ENCODE data around the gene SPZ1.
"Not testable (repeated sequence)": the region's sequence is repeated elsewhere in the genome, so short reads cannot be mapped to it uniquely, and the experiment has no call there.

Gene SPZ1

DNA sequence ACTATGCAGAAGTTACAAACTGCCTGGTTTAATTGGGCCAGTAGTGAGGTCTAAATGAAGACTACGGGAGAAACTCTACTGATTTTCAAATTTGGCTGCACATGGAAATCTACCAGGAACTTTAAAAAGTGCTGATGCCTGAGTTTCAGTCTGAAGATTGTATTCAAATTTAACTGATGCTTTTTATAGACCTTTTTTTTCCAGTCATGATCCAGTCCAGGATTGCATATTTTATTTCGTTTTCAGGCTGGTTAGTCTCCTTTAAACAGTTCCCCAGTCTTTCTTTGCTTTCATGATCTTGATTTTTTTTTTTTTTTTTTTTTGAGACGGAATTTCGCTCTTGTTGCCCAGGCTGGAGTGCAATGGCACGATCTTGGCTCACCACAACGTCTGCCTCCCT, 23.7 kb upstream of the SPZ1 start:
- no peak overlapping the region for H3K4me3 ChIP-seq (ENCODE audit: low read depth, low read length)
- TF ChIP-seq, protein P1, sequence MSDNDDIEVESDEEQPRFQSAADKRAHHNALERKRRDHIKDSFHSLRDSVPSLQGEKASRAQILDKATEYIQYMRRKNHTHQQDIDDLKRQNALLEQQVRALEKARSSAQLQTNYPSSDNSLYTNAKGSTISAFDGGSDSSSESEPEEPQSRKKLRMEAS (IDR thresholded peaks at IDR 0.05; ENCODE audit: low read depth, low read length): no peak
- TF ChIP-seq, protein P2, sequence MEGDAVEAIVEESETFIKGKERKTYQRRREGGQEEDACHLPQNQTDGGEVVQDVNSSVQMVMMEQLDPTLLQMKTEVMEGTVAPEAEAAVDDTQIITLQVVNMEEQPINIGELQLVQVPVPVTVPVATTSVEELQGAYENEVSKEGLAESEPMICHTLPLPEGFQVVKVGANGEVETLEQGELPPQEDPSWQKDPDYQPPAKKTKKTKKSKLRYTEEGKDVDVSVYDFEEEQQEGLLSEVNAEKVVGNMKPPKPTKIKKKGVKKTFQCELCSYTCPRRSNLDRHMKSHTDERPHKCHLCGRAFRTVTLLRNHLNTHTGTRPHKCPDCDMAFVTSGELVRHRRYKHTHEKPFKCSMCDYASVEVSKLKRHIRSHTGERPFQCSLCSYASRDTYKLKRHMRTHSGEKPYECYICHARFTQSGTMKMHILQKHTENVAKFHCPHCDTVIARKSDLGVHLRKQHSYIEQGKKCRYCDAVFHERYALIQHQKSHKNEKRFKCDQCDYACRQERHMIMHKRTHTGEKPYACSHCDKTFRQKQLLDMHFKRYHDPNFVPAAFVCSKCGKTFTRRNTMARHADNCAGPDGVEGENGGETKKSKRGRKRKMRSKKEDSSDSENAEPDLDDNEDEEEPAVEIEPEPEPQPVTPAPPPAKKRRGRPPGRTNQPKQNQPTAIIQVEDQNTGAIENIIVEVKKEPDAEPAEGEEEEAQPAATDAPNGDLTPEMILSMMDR (IDR thresholded peaks at IDR 0.05; ENCODE audit: low read depth, low read length): no peak
- no peak for TF ChIP-seq MYC (IDR thresholded peaks at IDR 0.05; ENCODE audit: low read depth, low read length)
- no peak for TF ChIP-seq POLR2A (IDR thresholded peaks at IDR 0.05; ENCODE audit: extremely low read depth, insufficient read length)
- DNase-seq (ENCODE audit: low read depth): no peak

DNA sequence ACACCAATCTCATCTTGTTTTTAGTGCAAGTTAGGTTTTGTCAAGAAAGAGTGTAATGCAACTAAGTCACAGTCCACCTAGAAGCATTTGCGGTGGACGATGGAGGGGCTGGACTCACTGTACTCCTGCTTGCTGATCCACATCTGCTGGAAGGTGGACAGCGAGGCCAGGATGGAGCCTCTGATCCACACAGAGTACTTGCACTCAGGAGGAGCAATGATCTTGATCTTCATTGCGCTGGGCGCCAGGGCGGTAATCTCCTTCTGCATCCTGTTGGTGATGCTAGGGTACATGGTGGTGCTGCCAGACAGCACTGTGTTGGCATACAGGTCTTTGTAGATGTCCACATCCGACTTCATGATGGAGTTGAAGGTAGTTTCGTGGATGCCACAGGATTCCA, 20.2 kb upstream of the SPZ1 start:
- TF ChIP-seq MYC (IDR thresholded peaks at IDR 0.05; ENCODE audit: low read depth, low read length) (no peak), POLR2A (IDR thresholded peaks at IDR 0.05; ENCODE audit: extremely low read depth, insufficient read length) (no peak)
- TF ChIP-seq, protein P1 (IDR thresholded peaks at IDR 0.05; ENCODE audit: low read depth, low read length): no peak
- TF ChIP-seq, protein P2 (IDR thresholded peaks at IDR 0.05; ENCODE audit: low read depth, low read length): no peak
- DNase-seq (ENCODE audit: low read depth): no peak
- no peak overlapping the region for H3K4me3 ChIP-seq (ENCODE audit: low read depth, low read length)

DNA sequence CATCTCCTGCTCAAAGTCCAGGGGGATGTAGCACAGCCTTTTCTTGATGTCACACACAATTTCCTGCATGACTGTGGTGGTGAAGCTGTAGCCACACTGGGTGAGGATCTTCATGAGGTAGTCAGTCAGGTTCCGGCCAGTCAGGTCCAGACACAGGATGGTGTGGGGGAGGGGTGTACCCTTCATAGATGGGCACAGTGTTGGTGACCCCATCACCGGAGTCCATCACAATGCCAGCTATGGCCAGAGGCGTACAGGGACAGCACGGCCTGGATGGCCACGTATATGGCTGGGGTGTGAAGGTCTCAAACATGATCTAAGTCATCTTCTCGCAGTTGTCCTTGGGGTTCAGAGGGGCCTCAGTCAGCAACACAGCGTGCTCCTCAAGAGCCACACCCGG, 19.7 kb upstream of the SPZ1 start:
- TF ChIP-seq MYC (IDR thresholded peaks at IDR 0.05; ENCODE audit: low read depth, low read length) (no peak), POLR2A (IDR thresholded peaks at IDR 0.05; ENCODE audit: extremely low read depth, insufficient read length) (no peak)
- TF ChIP-seq, protein P1 (IDR thresholded peaks at IDR 0.05; ENCODE audit: low read depth, low read length): no peak
- TF ChIP-seq, protein P2 (IDR thresholded peaks at IDR 0.05; ENCODE audit: low read depth, low read length): no peak
- no peak for DNase-seq (ENCODE audit: low read depth)
- no peak overlapping the region for H3K4me3 ChIP-seq (ENCODE audit: low read depth, low read length)

DNA sequence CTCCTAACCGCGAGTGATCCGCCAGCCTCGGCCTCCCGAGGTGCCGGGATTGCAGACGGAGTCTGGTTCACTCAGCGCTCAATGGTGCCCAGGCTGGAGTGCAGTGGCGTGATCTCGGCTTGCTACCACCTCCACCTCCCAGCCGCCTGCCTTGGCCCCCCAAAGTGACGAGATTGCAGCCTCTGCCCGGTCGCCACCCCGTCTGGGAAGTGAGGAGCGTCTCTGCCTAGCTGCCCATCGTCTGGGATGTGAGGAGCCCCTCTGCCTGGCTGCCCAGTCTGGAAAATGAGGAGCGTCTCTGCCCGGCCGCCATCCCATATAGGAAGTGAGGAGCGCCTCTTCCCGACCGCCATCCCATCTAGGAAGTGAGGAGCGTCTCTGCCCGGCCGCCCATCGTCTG, 19.0 kb upstream of the SPZ1 start:
- DNase-seq (ENCODE audit: low read depth); H3K4me3 ChIP-seq (ENCODE audit: low read depth, low read length): not testable (repeated sequence)

DNA sequence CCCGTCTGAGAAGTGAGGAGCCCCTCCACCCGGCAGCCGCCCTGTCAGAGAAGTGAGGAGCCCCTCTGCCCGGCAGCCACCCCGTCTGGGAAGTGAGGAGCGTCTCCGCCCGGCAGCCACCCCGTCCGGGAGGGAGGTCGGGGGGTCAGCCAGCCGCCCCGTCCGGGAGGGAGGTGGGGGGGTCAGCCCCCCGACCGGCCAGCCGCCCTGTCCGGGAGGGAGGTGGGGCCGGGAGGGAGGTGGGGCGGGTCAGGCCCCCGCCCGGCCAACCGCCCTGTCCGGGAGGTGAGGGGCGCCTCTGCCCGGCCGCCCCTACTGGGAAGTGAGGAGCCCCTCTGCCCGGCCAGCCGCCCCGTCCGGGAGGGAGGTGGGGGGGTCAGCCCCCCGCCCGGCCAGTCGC, 18.5 kb upstream of the SPZ1 start:
- not testable (repeated sequence) for DNase-seq (ENCODE audit: low read depth); H3K4me3 ChIP-seq (ENCODE audit: low read depth, low read length)

DNA sequence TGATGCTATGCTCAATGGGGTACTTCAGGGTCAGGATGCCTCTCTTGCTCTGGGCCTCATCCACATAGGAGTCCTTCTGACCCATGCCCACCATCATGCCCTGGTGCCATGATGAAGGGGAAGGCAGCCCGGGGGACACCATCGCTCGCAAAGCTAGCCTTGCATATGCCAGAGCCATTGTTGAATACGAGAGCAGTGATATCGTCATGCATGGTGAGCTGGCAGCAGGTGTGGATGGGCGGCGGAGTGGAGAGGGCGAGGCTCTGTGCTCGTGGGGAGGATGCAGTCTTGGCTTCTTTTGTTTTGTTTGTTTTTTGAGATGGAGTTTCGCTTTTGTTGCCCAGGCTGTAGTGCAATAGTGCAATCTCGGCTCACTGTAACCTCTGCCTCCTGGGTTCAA, 17.2 kb upstream of the SPZ1 start:
- no peak overlapping the region for H3K4me3 ChIP-seq (ENCODE audit: low read depth, low read length)
- no peak for DNase-seq (ENCODE audit: low read depth)
- no peak for TF ChIP-seq POLR2A (IDR thresholded peaks at IDR 0.05; ENCODE audit: extremely low read depth, insufficient read length)
- TF ChIP-seq MYC (IDR thresholded peaks at IDR 0.05; ENCODE audit: low read depth, low read length): no peak
- TF ChIP-seq, protein P1 (IDR thresholded peaks at IDR 0.05; ENCODE audit: low read depth, low read length): no peak
- TF ChIP-seq, protein P2 (IDR thresholded peaks at IDR 0.05; ENCODE audit: low read depth, low read length): no peak

DNA sequence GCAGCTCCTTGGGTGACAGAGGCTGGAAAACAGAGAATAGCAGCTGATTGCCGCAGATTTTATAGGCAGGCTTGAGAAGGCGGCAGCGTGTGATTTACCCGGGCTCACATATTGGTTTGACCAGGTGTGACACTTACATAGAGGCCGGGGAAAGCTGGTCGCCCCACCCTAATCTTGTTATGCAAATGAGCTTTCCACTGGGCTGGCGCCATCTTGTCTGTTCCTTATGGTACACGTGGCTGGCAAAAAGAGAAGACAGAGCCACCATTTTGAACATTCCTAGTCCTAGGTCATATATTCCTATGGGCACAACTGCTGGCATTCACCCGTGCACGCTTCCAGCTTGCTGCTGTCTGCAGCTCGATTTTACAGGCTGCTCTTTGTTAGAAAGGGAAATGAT, 11.3 kb upstream of the SPZ1 start:
- H3K4me3 ChIP-seq (ENCODE audit: low read depth, low read length): no peak overlapping the region
- TF ChIP-seq, protein P2 (IDR thresholded peaks at IDR 0.05; ENCODE audit: low read depth, low read length): no peak
- TF ChIP-seq MYC (IDR thresholded peaks at IDR 0.05; ENCODE audit: low read depth, low read length) (no peak), POLR2A (IDR thresholded peaks at IDR 0.05; ENCODE audit: extremely low read depth, insufficient read length) (no peak)
- TF ChIP-seq, protein P1 (IDR thresholded peaks at IDR 0.05; ENCODE audit: low read depth, low read length): no peak
- DNase-seq (ENCODE audit: low read depth): no peak

All from NB4 (cell line).